ENCODE results near the gene IQUB.

Gene IQUB

GRCh38 chr7:123534383-123535260 is at the start of gene IQUB:
Gene IQUB, minus strand, starts transcription at chr7:123534595. Its CDS starts 22,255 bp downstream, at chr7:123512340.
- peak within 1 kb of the TSS; percentile 77 for H3K27ac ChIP-seq
- TF ChIP-seq CTCF (IDR thresholded peaks at IDR 0.05) (no peak), ZFX (IDR thresholded peaks at IDR 0.05; ENCODE audit: borderline replicate concordance) (no peak)

DNA sequence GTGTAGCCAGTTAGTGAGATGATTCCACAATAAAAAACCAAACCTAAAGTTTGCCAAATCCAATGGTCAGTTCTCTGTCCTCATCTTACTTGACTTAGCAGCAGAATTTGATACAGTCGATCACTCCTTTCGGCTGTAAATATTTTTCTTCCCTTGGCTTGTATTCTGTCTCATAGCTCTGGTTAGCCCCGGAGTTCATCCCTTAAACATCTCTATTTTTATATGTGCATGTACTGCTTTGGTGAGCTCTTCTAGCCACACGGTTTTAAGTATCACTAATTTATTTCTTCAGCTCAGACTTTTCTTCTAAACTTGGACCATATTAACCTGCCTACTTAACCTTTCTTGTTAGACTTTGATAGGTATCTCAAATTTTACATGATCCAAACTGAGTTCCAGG is 49.4 kb upstream of the IQUB start:
- TF ChIP-seq CTCF (IDR thresholded peaks at IDR 0.05) = no peak
- TF ChIP-seq ZFX (IDR thresholded peaks at IDR 0.05; ENCODE audit: borderline replicate concordance) = no peak

DNA sequence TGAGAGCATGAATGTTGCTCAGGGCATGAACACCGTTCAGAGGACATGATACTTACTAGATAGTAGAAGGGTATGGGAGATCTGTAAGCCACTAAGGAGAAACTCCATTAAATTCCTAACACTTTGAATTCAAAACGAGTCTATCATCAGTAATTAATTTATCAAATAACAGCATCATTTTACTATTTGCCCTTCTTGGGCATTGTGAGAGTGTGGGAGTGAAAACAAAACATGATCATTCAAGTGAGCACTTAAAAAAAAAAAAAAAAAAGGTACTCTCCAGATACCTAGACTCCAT is 46.7 kb upstream of the IQUB start:
- peak; percentile 81 for TF ChIP-seq CTCF (IDR thresholded peaks at IDR 0.05)
- TF ChIP-seq ZFX (IDR thresholded peaks at IDR 0.05; ENCODE audit: borderline replicate concordance) = no peak
- H3K27ac ChIP-seq = no peak overlapping the region

More for the DNA sequence above, 49.4 kb upstream of the IQUB start:
- H3K27ac ChIP-seq = no peak overlapping the region

- H3K27ac ChIP-seq = no peak overlapping the region
- TF ChIP-seq CTCF (IDR thresholded peaks at IDR 0.05) (peak; percentile 99), ZFX (IDR thresholded peaks at IDR 0.05; ENCODE audit: borderline replicate concordance) (no peak)
Observed at GRCh38 chr7:123580406-123581161, 46.2 kb upstream of the IQUB start.

DNA sequence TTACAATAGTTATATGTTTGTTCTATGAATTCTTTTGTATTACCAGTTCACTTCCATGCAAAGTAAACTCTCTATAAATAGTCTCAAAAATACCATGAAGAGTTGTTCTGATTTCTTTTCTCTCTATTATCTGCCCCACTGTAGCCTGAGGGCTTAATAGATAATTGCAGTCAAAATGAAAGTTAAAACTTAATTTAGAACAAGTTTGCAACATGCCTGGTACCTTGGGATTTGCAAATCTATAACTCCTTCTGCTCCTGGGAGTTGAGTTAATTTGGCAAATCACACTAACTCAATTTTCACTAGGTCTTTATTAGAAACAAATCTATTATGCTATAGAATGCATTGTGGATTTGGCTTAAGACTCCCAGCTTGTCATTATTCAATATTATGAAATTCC is 45.0 kb upstream of the IQUB start:
- no peak for TF ChIP-seq ZFX (IDR thresholded peaks at IDR 0.05; ENCODE audit: borderline replicate concordance)
- no peak for TF ChIP-seq CTCF (IDR thresholded peaks at IDR 0.05)
- H3K27ac ChIP-seq = no peak overlapping the region

- no peak overlapping the region for H3K27ac ChIP-seq
- TF ChIP-seq ZFX (IDR thresholded peaks at IDR 0.05; ENCODE audit: borderline replicate concordance) (no peak), CTCF (IDR thresholded peaks at IDR 0.05) (no peak)
Observed at GRCh38 chr7:123573896-123574467, 39.6 kb upstream of the IQUB start.

Data from 22Rv1 (cell line).